ENCODE data around the gene SPZ1. TPM values are rescaled to one million over a fixed set of nuclear protein-coding genes. Genes with fewer than 3 reads are reported as not detected.

Gene SPZ1
- total and polyA plus RNA-seq, 8 donors: not detected

DNA sequence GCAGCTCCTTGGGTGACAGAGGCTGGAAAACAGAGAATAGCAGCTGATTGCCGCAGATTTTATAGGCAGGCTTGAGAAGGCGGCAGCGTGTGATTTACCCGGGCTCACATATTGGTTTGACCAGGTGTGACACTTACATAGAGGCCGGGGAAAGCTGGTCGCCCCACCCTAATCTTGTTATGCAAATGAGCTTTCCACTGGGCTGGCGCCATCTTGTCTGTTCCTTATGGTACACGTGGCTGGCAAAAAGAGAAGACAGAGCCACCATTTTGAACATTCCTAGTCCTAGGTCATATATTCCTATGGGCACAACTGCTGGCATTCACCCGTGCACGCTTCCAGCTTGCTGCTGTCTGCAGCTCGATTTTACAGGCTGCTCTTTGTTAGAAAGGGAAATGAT, 11.3 kb upstream of the SPZ1 start:
- intact Hi-C loops (cut with DNase I; ENCODE audit: low total_unique reads): loop anchor here (5.0 kb wide), 1 partner anchor 216 kb away; no protein-coding TSS in a partner anchor
- H3K27me3 ChIP-seq: no peaks in the 10 kb centered on the region
- no peak overlapping the region for H3K4me3 ChIP-seq
- H3K27ac ChIP-seq: no peak overlapping the region
- peaks cover 0 to 11% (median 4%) of the 10 kb centered on the region in 4 donors for H3K9me3 ChIP-seq
- TF ChIP-seq POLR2A (IDR thresholded peaks at IDR 0.05) (no peak), POLR2AphosphoS5 (IDR thresholded peaks at IDR 0.05) (no peak), EP300 (IDR thresholded peaks at IDR 0.05) (no peak)
- TF ChIP-seq, protein P1, sequence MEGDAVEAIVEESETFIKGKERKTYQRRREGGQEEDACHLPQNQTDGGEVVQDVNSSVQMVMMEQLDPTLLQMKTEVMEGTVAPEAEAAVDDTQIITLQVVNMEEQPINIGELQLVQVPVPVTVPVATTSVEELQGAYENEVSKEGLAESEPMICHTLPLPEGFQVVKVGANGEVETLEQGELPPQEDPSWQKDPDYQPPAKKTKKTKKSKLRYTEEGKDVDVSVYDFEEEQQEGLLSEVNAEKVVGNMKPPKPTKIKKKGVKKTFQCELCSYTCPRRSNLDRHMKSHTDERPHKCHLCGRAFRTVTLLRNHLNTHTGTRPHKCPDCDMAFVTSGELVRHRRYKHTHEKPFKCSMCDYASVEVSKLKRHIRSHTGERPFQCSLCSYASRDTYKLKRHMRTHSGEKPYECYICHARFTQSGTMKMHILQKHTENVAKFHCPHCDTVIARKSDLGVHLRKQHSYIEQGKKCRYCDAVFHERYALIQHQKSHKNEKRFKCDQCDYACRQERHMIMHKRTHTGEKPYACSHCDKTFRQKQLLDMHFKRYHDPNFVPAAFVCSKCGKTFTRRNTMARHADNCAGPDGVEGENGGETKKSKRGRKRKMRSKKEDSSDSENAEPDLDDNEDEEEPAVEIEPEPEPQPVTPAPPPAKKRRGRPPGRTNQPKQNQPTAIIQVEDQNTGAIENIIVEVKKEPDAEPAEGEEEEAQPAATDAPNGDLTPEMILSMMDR (IDR thresholded peaks at IDR 0.05): no peak
- no peak for DNase-seq
- no peaks in the 10 kb centered on the region for H3K36me3 ChIP-seq
- no peaks in the 10 kb centered on the region for H3K4me1 ChIP-seq
- WGBS, 5 donors: 66 to 87% (median 78%) methylated on average over 11 of the region's 11 CpGs

GRCh38 chr5:80309871-80310665, 9.7 kb upstream of the SPZ1 start:
- Histone ChIP-seq H3K9me3 (peaks cover 0 to 11% (median 4%) of the 10 kb centered on the region in 4 donors), H3K27ac (no peak overlapping the region), H3K36me3 (no peaks in the 10 kb centered on the region), H3K27me3 (no peaks in the 10 kb centered on the region), H3K4me3 (no peak overlapping the region), H3K4me1 (no peaks in the 10 kb centered on the region)
- intact Hi-C loops (cut with DNase I; ENCODE audit: low total_unique reads): loop anchor here (5.0 kb wide), 1 partner anchor 218 kb away; no protein-coding TSS in a partner anchor
- 82 to 95% (median 87%) methylated on average over 20 to 34 of the region's 34 CpGs for WGBS, 5 donors
- TF ChIP-seq POLR2A (IDR thresholded peaks at IDR 0.05) (no peak), POLR2AphosphoS5 (IDR thresholded peaks at IDR 0.05) (no peak), EP300 (IDR thresholded peaks at IDR 0.05) (no peak)
- TF ChIP-seq, protein P1 (IDR thresholded peaks at IDR 0.05): no peak
- no peak for DNase-seq

DNA sequence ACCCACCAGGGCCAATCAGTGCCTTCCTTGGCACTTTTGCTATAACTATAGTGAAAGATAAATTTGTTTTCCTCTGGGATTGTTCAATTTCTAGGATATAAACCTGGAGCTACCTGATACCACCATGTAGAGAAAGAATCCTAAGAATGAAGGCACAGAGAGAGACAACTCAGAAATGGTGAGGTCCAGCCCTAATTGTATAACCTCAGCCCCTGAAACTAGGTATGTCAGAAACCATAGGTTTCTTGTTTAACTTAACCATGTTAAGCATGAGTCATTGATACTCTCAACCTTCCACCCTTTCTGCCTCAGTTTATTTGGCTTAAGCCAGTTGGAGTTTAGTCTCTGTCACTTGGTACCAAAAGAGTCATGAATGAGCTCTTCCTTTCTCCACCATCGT, 4.6 kb upstream of the SPZ1 start:
- intact Hi-C loops (cut with DNase I; ENCODE audit: low total_unique reads): no loop called here
- H3K27me3 ChIP-seq: peaks cover 0 to 7% (median 0%) of the 10 kb centered on the region in 3 donors
- peaks cover 0 to 3% (median under 1%) of the 10 kb centered on the region in 4 donors for H3K9me3 ChIP-seq
- H3K36me3 ChIP-seq: no peaks in the 10 kb centered on the region
- no peak overlapping the region for H3K4me3 ChIP-seq
- no peak overlapping the region for H3K27ac ChIP-seq
- no peak for DNase-seq
- TF ChIP-seq EP300 (IDR thresholded peaks at IDR 0.05) (no peak), POLR2AphosphoS5 (IDR thresholded peaks at IDR 0.05) (no peak), POLR2A (IDR thresholded peaks at IDR 0.05) (no peak)
- TF ChIP-seq, protein P1 (IDR thresholded peaks at IDR 0.05): no peak
- H3K4me1 ChIP-seq: no peaks in the 10 kb centered on the region
- 88 to 97% (median 94%) methylated on average over 1 of the region's 1 CpG for WGBS, 5 donors

GRCh38 chr5:80318212-80318611, 1.6 kb upstream of the SPZ1 start:
- 53 to 87% (median 70%) methylated on average over 1 of the region's 1 CpG for WGBS, 5 donors
- H3K36me3 ChIP-seq: no peaks in the 10 kb centered on the region
- H3K4me3 ChIP-seq: no peak overlapping the region
- no peak for TF ChIP-seq EP300 (IDR thresholded peaks at IDR 0.05)
- no peak for TF ChIP-seq POLR2AphosphoS5 (IDR thresholded peaks at IDR 0.05)
- TF ChIP-seq POLR2A (IDR thresholded peaks at IDR 0.05): no peak
- TF ChIP-seq, protein P1 (IDR thresholded peaks at IDR 0.05): no peak
- H3K4me1 ChIP-seq: no peaks in the 10 kb centered on the region
- peak in 1 of 2 donors; percentile 47 for DNase-seq
- H3K9me3 ChIP-seq: no peaks in the 10 kb centered on the region
- peaks cover 0 to 7% (median 0%) of the 10 kb centered on the region in 3 donors for H3K27me3 ChIP-seq
- no peak overlapping the region for H3K27ac ChIP-seq
- intact Hi-C loops (cut with DNase I; ENCODE audit: low total_unique reads): no loop called here

Measured in stomach (tissue), 9 donors.